GM18907 (cell line): Measurements from ENCODE around the gene DENND4C.
"Not testable (repeated sequence)": the region's sequence is repeated elsewhere in the genome, so short reads cannot be mapped to it uniquely, and the experiment has no call there.

Experiments used
- ATAC-seq: cut with Tn5 transposase; IDR thresholded peaks from one replicate; pipeline ENCODE4 v1.9.1; 2021; ENCODE audit warnings: mild to moderate bottlenecking, moderate library complexity; ENCODE audit not compliant: unreplicated experiment

DENND4C gene

DNA sequence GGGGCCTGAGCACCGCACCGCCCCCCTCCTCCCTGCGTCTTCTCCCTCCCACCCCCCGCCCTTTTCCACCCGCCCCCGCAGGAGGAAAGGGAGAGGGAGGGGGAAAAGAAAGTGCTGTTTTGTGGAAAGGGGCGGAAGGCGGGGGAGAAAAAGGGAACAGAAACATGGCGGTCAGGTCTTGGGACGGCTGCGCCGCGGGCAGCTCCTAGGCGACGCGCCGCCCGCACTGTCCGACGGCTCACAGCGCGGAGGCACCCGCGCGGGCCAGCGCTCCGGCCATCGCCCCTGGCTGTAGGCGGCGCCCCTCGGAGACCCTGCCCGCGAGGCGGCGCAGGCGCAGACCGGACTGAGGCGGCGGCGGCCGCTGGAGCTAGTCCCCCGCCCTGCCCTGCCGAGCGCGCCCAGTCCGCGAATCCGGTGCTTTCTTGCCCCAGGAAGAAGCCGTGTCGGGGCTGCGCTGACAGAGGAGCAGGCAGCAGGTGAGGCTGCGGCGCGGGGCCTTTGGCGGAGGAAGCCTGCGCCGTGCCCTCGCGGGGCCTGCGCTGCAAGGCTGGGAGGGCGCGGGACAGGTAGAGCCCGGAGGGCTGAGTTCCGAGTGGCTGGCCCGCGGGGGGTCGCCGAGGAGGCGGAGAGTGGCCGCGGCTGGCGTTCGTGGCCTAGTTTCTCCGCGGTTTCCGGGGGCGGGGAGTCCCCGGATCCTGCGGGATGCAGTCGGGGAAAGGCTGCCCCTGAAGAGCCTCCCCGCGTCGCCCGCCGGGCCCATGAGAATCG is at the start of gene DENND4C:
Gene DENND4C, plus strand, starts transcription at position 339 of the 771 bp plus-strand sequence. CDS start 45,482 bp downstream, outside the sequence.
- peak; percentile 81 for ATAC-seq

DNA sequence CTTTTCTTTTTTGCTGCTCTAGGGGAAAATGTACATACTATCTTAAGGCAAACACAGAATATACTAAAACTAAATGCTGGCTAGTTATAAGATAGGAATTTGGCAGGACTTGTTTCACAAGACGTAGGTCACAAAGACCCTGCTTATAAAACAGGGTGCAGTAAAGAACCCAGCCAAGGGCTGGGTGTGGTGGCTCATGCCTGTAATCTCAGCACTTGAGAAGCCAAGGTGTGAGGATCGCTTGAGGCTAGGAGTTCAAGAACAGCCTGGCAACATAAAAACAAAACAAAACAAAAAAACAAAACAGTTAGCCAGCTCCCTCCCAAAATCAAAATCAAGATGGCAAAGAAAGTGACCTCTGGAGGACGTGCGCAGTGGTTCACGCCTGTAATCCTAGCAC is 49.5 kb upstream of the DENND4C start:
- no peak for ATAC-seq

GRCh38 chr9:19181561-19181960 is 48.9 kb upstream of the DENND4C start:
- ATAC-seq, result no peak

DNA sequence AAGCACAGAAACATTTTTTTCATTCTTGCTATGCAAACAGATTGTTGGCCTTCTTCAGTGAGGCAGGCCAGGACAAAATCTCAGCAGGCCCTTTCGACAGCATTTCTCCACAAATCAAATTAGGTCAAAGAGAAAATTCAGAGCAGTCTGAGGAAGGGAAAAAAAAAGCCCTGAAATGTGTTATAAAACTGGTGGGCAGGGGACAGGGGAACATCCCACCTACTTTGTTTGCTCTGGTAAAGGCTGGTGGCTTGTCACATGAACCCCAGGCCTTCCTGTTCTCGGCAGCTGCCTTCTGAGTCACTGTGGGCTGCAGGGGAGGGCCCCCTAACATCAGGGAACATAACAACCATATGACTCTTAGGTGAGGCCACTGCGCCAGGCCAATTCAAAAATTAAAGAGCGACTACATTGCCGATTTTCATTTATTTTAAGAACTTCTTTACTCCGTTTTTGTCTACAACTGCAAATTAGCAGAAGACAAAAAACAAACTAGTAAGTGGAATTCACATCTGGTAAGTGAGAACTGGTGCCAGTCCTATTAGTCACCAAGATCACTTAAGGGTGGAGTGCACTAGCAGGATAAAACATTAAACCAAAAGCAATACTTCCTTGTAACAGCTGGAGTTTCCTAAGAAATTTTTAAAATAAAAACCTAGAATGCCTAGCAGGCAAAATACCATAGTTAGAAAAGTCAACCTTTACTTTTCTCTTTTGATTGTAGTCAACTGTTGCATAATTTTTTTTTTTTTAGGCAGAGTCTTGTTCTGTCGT is 46.2 kb upstream of the DENND4C start:
- peak; percentile 99 for ATAC-seq

GRCh38 chr9:19185191-19185590 is 45.3 kb upstream of the DENND4C start:
- no peak for ATAC-seq

DNA sequence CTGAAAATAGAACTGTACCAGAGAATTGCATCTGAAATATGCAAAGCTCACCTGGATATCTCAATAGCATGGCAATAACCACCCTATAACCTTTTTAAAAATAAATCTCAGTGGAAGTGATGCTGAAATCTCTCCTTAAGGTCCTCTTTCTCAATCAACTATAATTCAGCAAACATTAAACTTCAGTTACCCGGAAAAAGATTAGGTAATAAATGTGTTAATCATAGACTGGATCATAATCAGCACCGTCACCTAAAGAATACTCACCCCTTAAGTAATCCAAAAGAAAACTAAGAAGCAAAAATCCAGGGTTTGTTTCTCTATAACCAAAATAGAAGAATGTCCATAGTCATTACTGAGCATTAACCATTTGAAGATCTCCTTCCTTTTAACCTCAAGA is 44.3 kb upstream of the DENND4C start:
- no peak for ATAC-seq

DNA sequence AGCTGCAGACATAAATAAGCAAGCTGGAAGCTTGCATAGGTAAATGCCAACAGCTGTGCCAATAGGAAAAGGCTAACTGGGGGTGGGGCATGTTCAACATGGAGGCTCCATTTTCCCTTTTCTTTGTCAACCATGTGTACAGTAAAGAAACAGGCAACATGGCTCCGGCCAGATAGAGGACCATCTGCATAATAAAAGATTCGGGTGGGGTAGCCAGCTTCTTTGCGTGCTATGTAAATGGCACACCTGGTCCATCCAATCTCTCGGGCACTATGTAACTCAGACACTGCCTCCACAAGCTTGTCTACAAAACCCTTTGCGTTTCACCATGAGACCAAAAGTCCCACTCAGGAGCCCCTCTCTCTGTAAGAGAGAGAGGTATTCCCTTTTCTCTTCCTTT is 41.7 kb upstream of the DENND4C start:
- no peak for ATAC-seq

GRCh38 chr9:19192202-19193028 is 38.1 kb upstream of the DENND4C start:
- no peak for ATAC-seq

DNA sequence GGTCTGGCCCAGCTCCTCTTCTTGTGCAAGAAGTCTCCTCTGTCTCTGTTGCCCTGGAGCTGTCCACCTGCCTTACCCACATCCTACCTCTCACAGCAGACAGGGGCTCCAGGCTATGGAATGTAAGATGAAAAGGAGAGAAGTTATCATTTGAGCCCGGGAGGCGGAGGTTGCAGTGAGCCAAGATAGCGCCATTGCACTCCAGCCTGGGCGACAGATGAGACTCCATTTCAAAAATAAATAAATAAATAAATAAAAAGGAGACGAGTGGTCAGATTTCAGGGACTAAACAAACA is 37.5 kb upstream of the DENND4C start:
- no peak for ATAC-seq

DNA sequence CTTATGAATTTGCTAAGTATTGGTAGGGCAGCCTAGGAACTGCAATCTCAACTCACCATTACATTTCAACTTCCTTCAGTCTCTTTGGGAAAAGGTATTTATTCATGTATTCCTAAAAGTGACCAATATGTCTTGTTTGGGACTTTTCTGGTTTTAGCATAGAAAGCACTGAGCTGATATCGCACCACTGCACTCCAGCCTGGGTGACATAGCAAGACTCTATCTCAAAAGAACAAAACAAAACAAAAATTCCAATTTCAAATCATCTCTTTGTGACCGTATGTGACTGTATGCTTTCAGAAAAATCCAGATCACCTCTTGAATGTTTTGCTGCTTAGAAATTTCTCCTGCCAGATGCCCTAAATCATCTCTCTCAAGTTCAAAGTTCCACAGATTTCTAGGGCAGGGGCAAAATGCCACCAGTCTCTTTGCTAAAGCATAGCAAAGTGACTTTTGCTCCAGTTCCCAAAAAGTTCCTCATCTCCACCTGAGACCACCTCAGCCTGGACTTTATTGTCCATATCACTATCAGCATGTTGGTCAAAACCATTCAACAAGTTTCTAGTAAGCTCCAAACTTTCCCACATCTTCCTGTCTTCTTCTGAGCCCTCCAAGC is 37.0 kb upstream of the DENND4C start:
- not testable (repeated sequence) for ATAC-seq

DNA sequence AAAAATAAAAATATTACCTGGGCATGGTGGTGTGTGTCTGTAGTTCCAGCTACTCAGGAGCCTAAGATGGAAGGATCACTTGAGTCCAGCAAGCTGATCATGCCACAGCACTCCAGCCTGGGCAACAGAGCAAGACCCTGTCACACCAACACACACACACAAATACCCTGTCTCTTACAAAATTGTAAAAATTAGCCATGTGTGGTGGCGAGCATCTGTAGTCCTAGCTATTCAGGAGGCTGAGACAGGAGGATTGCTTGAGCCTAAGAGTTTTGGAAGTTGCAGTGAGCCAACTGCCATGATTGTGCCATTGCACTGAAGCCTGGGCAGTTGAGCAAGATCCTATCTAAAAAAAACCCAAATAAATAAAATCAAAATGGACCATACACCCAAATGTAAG is 32.1 kb upstream of the DENND4C start:
- ATAC-seq, result no peak

DNA sequence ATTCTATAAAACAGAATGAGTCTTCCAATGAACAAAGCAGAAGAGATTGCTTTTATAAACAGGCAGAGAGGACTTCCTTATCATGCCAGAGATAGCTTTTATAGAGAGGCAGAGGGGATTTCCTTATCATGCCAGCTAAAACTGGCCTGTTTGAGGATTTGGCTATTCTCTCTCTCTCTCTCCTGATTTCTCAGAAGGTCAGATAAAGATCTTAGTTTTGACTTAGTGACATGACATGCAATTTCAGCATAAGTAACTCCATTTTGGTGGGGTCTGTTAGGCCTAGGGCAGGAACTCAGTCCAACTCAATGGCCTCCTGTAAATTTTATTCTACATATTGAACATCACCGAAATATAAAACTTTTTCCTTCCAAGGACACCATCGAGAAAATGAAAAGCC is 31.5 kb upstream of the DENND4C start:
- no peak for ATAC-seq

DNA sequence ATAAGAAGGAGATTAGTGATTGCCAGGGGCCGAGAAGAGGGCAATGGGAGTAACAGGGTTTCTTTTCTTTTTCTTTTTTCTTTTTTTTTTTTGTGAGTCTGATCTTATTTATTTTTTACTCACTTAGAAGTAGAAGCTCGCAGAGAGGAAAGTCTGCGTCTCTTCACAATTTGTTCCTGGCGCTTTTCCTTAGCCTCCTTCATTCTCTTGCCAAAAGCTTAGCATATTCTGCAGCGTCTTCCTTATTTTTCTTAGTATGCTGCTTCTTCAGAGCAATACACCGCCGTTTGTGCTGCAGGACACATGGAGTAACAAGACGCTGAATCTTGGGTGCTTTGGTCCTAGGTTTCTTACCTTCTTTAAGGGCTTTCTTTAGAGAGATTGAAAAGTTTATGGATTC is 30.3 kb upstream of the DENND4C start:
- no peak for ATAC-seq

DNA sequence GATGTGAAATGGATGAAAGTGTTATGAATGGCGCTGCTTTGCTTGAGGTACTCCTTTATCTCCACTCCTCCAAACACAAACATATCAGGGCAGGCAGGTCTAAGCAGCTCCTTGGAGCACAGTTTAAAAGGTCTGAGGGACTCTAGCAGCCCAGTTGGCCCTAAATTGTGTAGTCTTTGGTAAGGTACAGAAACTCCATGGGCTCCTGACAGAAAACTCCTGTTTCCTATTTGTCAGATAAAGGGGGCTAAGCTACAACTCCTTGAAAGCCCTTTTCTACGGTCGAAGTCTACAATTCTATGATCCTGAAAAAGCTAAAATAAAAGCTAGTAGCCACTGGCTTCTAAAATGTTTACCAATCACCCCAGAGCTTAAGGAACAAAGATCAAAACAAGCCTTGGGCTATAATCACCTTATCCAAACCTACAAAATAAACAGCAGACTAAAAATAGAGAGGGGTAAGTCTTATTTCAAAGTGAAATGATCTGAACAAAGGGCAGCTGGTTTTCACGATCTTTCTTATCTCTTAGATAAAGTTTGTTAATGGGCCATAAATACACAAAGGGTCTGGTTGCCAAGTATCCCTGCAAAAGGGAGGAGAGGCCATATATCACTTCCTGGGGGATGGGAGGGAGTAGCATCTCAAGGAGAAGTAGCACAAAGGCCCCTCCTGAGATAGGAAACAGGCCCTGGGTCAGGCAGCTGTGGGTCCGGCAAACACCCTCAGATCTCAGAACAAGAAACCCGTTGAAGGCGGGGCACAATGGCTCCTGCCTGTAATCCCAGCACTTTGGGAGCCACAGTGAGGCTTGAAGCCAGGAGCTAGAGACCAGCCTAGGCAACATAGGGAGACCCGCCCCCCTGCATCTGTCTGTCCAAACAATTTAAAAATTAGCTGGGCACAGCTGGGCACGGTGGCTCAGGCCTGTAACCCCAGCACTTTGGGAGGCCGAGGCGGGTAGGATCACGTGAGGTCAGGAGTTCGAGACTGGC is 28.3 kb upstream of the DENND4C start:
- no peak for ATAC-seq

DNA sequence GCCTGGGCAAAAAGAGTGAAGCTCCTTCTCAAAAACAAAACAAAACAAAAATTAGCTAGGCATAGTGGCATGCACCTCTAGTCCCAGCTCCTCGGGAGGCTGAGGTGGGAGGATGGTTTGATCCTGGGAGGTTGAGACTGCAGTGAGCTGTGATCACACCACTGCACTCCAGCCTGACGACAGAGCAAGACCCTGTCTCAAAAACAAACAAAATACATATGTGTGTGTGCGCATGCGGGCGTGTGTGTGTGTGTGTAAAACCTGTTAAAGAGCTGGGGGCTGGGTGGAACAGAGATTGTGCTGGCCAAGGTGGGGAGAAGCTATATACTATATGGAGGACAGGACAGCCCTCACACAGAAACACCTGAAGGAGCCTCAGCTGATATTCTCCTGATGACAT is 27.4 kb upstream of the DENND4C start:
- ATAC-seq, result no peak

DNA sequence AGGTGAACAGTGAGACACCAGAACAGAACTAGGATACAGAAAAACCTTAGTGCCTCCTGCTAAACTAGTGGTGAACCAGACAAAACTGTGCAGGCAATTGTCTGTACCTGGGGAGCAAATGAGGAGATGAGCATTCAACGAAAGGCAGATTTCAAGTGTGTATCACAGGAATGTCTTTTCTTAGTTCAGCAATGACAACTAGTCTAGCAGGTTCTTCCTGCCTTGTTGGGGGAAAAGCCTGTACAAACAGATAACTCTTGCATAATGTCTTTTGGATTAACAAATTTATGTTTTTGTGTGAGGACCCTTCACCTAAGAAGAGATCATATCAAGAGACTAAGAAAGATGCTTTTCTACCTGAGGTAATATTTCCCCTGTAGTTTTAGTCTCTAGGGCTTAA is 21.8 kb upstream of the DENND4C start:
- ATAC-seq, result no peak

GRCh38 chr9:19209188-19209587 is 21.3 kb upstream of the DENND4C start:
- no peak for ATAC-seq

- ATAC-seq, result no peak
Measured at GRCh38 chr9:19213823-19214222, 16.7 kb upstream of the DENND4C start.

DNA sequence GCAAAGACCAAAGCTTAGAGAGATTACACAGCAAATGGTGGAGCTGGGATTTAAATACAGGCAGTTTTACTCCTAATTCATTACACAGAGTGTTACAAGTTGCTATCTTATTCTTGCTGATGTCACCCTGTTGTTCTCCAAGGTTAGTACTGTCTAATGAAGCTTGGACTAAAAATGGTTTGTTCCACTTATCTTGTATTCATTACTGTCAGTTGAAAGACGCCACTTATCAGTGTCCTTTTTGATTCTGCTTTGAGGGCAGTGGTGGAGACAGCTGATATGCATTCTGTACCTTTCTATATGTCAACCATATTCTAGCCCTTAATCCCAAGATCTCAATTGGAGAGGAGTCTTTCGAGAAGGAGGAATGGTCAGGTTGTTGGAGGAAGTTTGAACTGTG is 14.0 kb upstream of the DENND4C start:
- no peak for ATAC-seq

- no peak for ATAC-seq
Measured at GRCh38 chr9:19221326-19221725, 9.2 kb upstream of the DENND4C start.
